Esophagus muscularis mucosa (tissue), 4 donors: ENCODE measurements around the gene SH3BP5. TPM values are rescaled to one million over a fixed set of nuclear protein-coding genes. Genes with fewer than 3 reads are reported as not detected.

Experiments
- DNase-seq: peaks from one replicate; pipeline ENCODE4 v3.0.0-alpha.2; 2017; ENCODE audit errors: extremely low spot score
- H3K27ac ChIP-seq, 4 donors: fragments of 200-600 bp; sonication (generic); replicated peaks in 1 of 4; 1 replicate in 3 of 4; 2 replicates in 1 of 4; pipeline ENCODE4 v1.5.1; 2016 to 2019; ENCODE audit warnings: mild to moderate bottlenecking in 1 of 4
- H3K27me3 ChIP-seq, 4 donors: fragments of 200-600 bp; sonication (generic); one replicate each; pipeline versions ENCODE4 v1.5.1 to v1.6.0; 2016 to 2019
- H3K36me3 ChIP-seq, 4 donors: fragments of 200-600 bp; sonication (generic); one replicate each; pipeline ENCODE4 v1.5.1; 2016 to 2019
- H3K4me1 ChIP-seq, 4 donors: fragments of 200-600 bp; sonication (generic); one replicate each; pipeline ENCODE4 v1.5.1; 2016 to 2019
- H3K4me3 ChIP-seq, 4 donors: fragments of 200-600 bp; sonication (generic); 1 replicate in 2 of 4; 2 replicates in 2 of 4; pipeline ENCODE4 v1.5.1; 2016 to 2019; ENCODE audit warnings: mild to moderate bottlenecking in 4 of 4, moderate library complexity in 1 of 4
- H3K9me3 ChIP-seq, 4 donors: fragments of 200-600 bp; sonication (generic); 1 replicate in 3 of 4; 2 replicates in 1 of 4; pipeline ENCODE4 v1.5.1; 2016 to 2019
- EP300 ChIP-seq: sonication (generic); formaldehyde crosslinking; IDR thresholded peaks from one replicate; pipeline ENCODE4 v1.6.1; 2017; ENCODE audit warnings: antibody characterized with exemption
- POLR2A ChIP-seq: fragments of 450-650 bp; IDR thresholded peaks from one replicate; pipeline ENCODE4 v1.6.1; 2017; ENCODE audit warnings: antibody characterized with exemption, moderate library complexity, mild to moderate bottlenecking, low read depth
- POLR2AphosphoS5 ChIP-seq, 2 donors: sonication (generic); formaldehyde crosslinking; IDR thresholded peaks; one replicate each; pipeline ENCODE4 v1.6.1; 2017; ENCODE audit warnings: antibody characterized with exemption in 2 of 2
- WGBS: methylation state at CpG from one replicate; pipeline ENCODE4 v1.1.5; 2018; 5-methylcytosine and 5-hydroxymethylcytosine counted together
- intact Hi-C: fragments of 100-400 bp; cut with DNase I; formaldehyde crosslinking; loops from one replicate; pipeline ENCODE4 v1.15.1; 2023
- total RNA-seq, 4 donors: library from RNA; depleted of rRNA; stranded (reverse); fragments of >200 nt; gene quantifications; one replicate each; pipeline versions ENCODE4 v1.1.0 to v1.2.1, GENCODE V29; 2016
- TF ChIP-seq, protein P1 (sequence below), 3 experiments: fragments of 200-600 bp in 2 of 3; fragments of 450-650 bp in 1 of 3; sonication (generic) in 2 of 3; IDR thresholded peaks; one replicate each; pipeline ENCODE4 v1.5.1; 2017 to 2019; ENCODE audit warnings: antibody characterized with exemption in 3 of 3, mild to moderate bottlenecking in 2 of 3, moderate library complexity in 1 of 3

SH3BP5 gene, protein sequence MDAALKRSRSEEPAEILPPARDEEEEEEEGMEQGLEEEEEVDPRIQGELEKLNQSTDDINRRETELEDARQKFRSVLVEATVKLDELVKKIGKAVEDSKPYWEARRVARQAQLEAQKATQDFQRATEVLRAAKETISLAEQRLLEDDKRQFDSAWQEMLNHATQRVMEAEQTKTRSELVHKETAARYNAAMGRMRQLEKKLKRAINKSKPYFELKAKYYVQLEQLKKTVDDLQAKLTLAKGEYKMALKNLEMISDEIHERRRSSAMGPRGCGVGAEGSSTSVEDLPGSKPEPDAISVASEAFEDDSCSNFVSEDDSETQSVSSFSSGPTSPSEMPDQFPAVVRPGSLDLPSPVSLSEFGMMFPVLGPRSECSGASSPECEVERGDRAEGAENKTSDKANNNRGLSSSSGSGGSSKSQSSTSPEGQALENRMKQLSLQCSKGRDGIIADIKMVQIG
- total RNA-seq, result 10 to 100 TPM; 26.2 to 56.5 (median 38.2) TPM

- Histone ChIP-seq H3K27me3 (no peaks in the 10 kb centered on the region), H3K4me3 (peak within 1 kb of the TSS; percentile 65 to 94 (median 76)), H3K36me3 (no peaks in the 10 kb centered on the region), H3K4me1 (peaks cover 19 to 49% (median 48%) of the 10 kb centered on the region in 4 donors), H3K9me3 (no peaks in the 10 kb centered on the region), H3K27ac (peak within 1 kb of the TSS; percentile 78 to 87 (median 82))
- intact Hi-C loops, result loop anchor here (5.0 kb wide), 2 partner anchors 45 to 65 kb away; no protein-coding TSS in a partner anchor
- TF ChIP-seq EP300, result no peak
- TF ChIP-seq POLR2AphosphoS5 (IDR thresholded peaks at IDR 0.05), result peak; percentile 59 to 71
- TF ChIP-seq, protein P1, sequence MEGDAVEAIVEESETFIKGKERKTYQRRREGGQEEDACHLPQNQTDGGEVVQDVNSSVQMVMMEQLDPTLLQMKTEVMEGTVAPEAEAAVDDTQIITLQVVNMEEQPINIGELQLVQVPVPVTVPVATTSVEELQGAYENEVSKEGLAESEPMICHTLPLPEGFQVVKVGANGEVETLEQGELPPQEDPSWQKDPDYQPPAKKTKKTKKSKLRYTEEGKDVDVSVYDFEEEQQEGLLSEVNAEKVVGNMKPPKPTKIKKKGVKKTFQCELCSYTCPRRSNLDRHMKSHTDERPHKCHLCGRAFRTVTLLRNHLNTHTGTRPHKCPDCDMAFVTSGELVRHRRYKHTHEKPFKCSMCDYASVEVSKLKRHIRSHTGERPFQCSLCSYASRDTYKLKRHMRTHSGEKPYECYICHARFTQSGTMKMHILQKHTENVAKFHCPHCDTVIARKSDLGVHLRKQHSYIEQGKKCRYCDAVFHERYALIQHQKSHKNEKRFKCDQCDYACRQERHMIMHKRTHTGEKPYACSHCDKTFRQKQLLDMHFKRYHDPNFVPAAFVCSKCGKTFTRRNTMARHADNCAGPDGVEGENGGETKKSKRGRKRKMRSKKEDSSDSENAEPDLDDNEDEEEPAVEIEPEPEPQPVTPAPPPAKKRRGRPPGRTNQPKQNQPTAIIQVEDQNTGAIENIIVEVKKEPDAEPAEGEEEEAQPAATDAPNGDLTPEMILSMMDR (IDR thresholded peaks at IDR 0.05), result peak; percentile 71 to 91 (median 77)
- TF ChIP-seq POLR2A, result peak; percentile 48
- 36% methylated on average over 27 of the region's 66 CpGs for WGBS
- no peak for DNase-seq
Observed at GRCh38 chr3:15332405-15333098, at the start of gene SH3BP5. SH3BP5 (minus strand) TSS chr3:15332586; CDS start chr3:15332408, 178 bp downstream.

DNA sequence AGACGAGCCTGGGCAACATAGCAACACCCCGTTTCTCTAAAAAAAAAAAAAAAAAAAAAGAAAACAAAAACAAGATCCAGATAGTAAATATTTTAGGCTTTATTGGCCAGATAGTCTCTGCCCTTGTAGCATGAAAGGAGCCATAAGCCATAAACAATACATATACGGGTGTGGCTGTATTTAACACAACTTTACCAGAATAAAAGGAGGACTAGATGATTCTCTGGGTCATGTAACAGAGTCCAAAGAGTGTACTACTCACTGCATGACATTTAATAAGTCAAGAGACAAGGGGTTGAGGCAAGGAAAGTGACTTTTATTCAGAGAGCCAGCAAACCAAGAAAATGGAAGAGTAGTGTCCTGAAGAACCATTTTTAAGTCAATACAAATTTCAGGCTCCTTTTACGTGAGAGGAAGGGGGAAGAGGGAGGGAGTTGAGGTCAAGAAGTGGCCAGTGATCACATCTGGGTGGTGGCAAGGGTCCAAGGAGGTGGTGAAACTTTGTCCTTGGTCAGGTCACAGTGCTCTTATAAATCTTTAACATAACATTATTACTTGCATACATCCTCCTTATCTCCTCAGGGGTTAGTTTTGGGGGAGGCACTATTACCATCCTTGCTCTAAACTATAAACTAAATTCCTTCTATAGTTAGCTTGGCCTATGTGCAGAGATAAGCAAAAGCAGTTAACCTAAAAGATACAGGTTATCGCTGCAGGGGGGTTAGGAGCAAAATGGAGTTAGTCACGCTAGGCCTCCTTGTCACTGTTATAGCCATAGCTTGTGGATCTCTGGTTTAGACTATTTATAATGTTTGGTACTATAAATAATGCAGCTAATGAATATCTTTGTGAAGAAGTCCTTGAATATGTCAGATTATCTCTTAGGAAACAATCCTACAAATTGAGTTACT, 48.8 kb upstream of the SH3BP5 start:
- H3K4me1 ChIP-seq, result peaks cover 0 to 5% (median 2%) of the 10 kb centered on the region in 4 donors
- no peak overlapping the region for H3K27ac ChIP-seq
- H3K4me3 ChIP-seq, result no peak overlapping the region
- no peaks in the 10 kb centered on the region for H3K27me3 ChIP-seq
- WGBS, result 76% methylated on average over 6 of the region's 6 CpGs
- intact Hi-C loops, result no loop called here
- no peaks in the 10 kb centered on the region for H3K36me3 ChIP-seq
- TF ChIP-seq, protein P1 (IDR thresholded peaks at IDR 0.05), result no peak
- no peak for TF ChIP-seq EP300
- no peak for TF ChIP-seq POLR2AphosphoS5 (IDR thresholded peaks at IDR 0.05)
- no peak for TF ChIP-seq POLR2A
- H3K9me3 ChIP-seq, result peaks cover 0 to 6% (median 3%) of the 10 kb centered on the region in 4 donors
- no peak for DNase-seq

GRCh38 chr3:15377961-15378791, 45.8 kb upstream of the SH3BP5 start:
- Histone ChIP-seq H3K4me3 (peak overlapping the region in 1 of 4 donors; percentile 11), H3K27me3 (no peaks in the 10 kb centered on the region), H3K4me1 (peaks cover 0 to 5% (median 2%) of the 10 kb centered on the region in 4 donors), H3K9me3 (no peaks in the 10 kb centered on the region), H3K36me3 (no peaks in the 10 kb centered on the region), H3K27ac (peak overlapping the region in 2 of 4 donors; percentile 36 to 37)
- DNase-seq, result peak; percentile 98
- TF ChIP-seq EP300 (no peak), POLR2AphosphoS5 (IDR thresholded peaks at IDR 0.05) (peak; percentile 69 to 79)
- TF ChIP-seq, protein P1 (IDR thresholded peaks at IDR 0.05), result peak; percentile 69 to 87 (median 86)
- WGBS, result 27% methylated on average over 16 of the region's 16 CpGs
- intact Hi-C loops, result loop anchor here (5.0 kb wide), 1 partner anchor 46 kb away; the partner anchor contains the start of gene SH3BP5
